ENCODE measurements around the gene TDRD15. TPM values are rescaled to one million over a fixed set of nuclear protein-coding genes. Genes with fewer than 3 reads are reported as not detected.
A peak's percentile ranks its signal among the peaks of the same experiment; 100 is the strongest.

Gene TDRD15
- total and polyA plus RNA-seq, 11 donors = 0.05 to 0.08 TPM; not detected in 9

DNA sequence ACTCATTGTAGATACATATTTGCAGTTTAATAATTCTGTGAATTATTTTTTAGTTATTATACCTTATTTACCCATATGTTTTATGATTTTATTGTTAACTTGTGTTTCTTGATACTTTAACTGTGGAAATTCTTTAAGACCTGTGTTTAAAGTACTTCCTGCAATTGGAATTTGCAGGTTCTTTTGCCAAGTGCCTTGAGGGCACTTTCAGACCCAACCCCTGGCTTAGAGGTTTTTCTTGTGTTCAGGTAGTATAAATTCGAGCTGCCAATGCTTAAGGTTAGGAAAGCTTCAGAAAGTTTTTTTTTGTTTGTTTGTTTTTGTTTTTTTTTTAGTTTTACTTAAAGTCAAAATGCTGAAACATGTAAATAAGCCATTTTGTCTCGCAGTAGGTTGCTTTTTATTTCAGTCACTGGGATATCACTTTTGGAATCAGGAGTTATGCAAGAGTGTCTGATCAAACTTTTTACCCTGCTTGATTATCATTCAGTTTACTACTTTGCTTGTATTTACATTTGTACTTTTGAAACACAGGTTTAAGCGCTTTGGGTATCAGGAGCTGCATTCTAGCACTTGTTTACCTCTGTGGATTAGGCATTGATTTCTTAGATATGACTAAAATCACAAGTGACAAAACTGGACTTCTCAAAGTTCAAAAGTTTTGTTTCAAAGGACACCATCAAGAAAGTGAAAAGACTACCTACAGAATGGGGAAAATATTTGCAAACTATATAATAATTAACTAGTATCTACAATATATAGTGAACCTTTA is 31.8 kb downstream of the TDRD15 start:
- H3K27ac ChIP-seq = no peak overlapping the region
- no peak for ATAC-seq
- peaks cover 0 to 5% (median 0%) of the 10 kb centered on the region in 12 donors for H3K9me3 ChIP-seq
- H3K4me3 ChIP-seq = no peak overlapping the region
- 30 to 46% (median 35%) methylated on average over 3 of the region's 3 CpGs for WGBS, 4 donors
- intact Hi-C loops (cut with DNase I) = no loop called here
- H3K36me3 ChIP-seq = no peaks in the 10 kb centered on the region
- H3K27me3 ChIP-seq = peaks cover 0 to 21% (median 0%) of the 10 kb centered on the region in 9 donors
- DNase-seq = no peak
- no peaks in the 10 kb centered on the region for H3K4me1 ChIP-seq
- no peak for TF ChIP-seq POLR2A (IDR thresholded peaks at IDR 0.05)
- TF ChIP-seq, protein P1, sequence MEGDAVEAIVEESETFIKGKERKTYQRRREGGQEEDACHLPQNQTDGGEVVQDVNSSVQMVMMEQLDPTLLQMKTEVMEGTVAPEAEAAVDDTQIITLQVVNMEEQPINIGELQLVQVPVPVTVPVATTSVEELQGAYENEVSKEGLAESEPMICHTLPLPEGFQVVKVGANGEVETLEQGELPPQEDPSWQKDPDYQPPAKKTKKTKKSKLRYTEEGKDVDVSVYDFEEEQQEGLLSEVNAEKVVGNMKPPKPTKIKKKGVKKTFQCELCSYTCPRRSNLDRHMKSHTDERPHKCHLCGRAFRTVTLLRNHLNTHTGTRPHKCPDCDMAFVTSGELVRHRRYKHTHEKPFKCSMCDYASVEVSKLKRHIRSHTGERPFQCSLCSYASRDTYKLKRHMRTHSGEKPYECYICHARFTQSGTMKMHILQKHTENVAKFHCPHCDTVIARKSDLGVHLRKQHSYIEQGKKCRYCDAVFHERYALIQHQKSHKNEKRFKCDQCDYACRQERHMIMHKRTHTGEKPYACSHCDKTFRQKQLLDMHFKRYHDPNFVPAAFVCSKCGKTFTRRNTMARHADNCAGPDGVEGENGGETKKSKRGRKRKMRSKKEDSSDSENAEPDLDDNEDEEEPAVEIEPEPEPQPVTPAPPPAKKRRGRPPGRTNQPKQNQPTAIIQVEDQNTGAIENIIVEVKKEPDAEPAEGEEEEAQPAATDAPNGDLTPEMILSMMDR (IDR thresholded peaks at IDR 0.05) = no peak

DNA sequence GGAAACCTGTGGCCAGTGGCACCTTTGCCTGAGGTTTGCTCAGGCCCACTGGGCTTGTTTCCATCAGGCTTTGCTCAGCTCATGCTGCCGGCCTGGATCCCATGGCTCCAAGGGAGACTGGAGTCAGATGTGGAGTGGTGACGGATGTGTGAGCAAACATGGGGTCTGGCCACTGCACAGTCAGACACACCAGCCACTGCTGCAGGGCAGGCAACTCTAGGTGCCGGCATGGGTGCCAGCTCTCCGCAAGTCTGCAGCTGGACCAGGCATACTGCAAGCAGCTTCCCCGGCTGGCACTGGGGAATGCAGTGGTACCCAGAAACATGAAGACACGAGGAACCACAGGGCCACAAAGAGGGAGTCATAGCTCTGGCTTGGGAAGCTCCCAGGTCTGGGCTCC is 37.4 kb downstream of the TDRD15 start:
- ATAC-seq = no peak
- Histone ChIP-seq H3K36me3 (no peaks in the 10 kb centered on the region), H3K4me3 (no peak overlapping the region), H3K9me3 (no peaks in the 10 kb centered on the region), H3K27ac (no peak overlapping the region), H3K27me3 (peaks cover 0 to 4% (median 0%) of the 10 kb centered on the region in 9 donors), H3K4me1 (no peaks in the 10 kb centered on the region)
- intact Hi-C loops (cut with DNase I) = no loop called here
- no peak for DNase-seq
- 92 to 95% (median 93%) methylated on average over 4 to 6 of the region's 6 CpGs for WGBS, 4 donors
- TF ChIP-seq POLR2A (IDR thresholded peaks at IDR 0.05) = no peak

DNA sequence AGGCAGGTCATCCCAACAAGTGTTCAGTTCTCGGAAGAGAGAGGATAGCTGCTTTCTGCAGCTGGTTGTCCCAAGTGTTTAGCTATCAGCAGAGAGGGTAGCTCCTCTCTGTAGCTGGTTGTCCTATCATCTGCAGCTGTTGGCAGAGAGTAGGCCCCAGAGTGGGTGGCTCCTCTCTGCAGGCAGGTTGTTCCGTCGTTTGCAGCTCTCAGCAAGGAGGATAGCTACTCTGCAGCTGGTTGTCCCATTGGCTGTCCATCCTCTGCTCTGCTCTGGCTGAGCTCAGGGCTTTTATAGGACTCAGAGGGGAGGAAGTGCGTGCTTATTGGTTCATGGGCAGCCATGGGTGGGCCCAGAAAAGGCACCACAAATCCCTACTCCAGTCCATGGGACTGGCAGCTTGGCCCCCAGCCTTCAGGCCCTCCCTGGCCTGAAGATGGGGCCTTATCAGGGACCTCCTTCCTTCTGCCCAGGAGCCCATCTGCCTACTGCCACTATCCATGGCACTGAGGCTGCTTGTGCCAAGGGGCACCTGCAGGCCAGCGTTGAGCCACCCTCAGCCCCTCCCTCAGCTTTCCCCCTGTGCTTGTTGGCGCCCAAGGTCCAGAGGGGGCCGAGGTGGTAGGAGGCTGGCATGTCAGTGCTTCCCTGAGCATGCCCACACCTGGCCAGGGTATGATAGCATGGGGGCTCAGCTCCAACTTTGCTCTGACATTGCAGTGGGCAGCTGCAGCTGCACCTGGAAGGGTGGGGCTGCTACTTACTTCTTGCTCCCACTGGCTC is 38.3 kb downstream of the TDRD15 start:
- Histone ChIP-seq H3K27ac (no peak overlapping the region), H3K27me3 (peaks cover 0 to 4% (median 0%) of the 10 kb centered on the region in 9 donors), H3K9me3 (no peaks in the 10 kb centered on the region), H3K4me1 (no peaks in the 10 kb centered on the region), H3K4me3 (no peak overlapping the region), H3K36me3 (no peaks in the 10 kb centered on the region)
- intact Hi-C loops (cut with DNase I) = no loop called here
- ATAC-seq (peak in 1 of 4 donors; percentile 18), DNase-seq (no peak)
- WGBS, 4 donors = 84 to 95% (median 90%) methylated on average over 2 to 7 of the region's 7 CpGs
- no peak for TF ChIP-seq POLR2A (IDR thresholded peaks at IDR 0.05)
- TF ChIP-seq, protein P1 (IDR thresholded peaks at IDR 0.05) = no peak

DNA sequence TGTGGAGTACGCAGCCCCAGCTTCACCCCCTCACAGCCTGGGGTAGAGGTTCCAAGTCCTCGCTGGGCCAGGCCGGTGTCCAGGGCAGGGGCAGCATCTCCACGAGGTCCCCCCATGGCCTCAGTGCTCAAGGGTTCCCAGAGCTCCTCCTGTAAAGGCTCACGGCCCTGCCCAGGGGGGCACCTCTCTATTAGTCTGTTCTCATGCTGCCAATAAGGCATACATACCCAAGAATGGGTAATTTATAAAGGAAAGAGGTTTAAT is 38.8 kb downstream of the TDRD15 start:
- ATAC-seq = no peak
- Histone ChIP-seq H3K4me3 (no peak overlapping the region), H3K36me3 (no peaks in the 10 kb centered on the region), H3K27ac (no peak overlapping the region), H3K4me1 (no peaks in the 10 kb centered on the region), H3K27me3 (peaks cover 0 to 4% (median 0%) of the 10 kb centered on the region in 9 donors), H3K9me3 (no peaks in the 10 kb centered on the region)
- intact Hi-C loops (cut with DNase I) = no loop called here
- no peak for DNase-seq
- 58 to 79% (median 70%) methylated on average over 4 to 5 of the region's 5 CpGs for WGBS, 4 donors
- TF ChIP-seq, protein P1 (IDR thresholded peaks at IDR 0.05) = no peak
- TF ChIP-seq POLR2A (IDR thresholded peaks at IDR 0.05) = no peak

All from heart left ventricle (tissue), 16 donors.